Endometrial microvascular endothelial cells (primary cell): ENCODE measurements around the gene RNU5B-1. TPM values are rescaled to one million over a fixed set of nuclear protein-coding genes. Genes with fewer than 3 reads are reported as not detected.
"Not testable (repeated sequence)": the region's sequence is repeated elsewhere in the genome, so short reads cannot be mapped to it uniquely, and the experiment has no call there.

Source experiments
- in situ Hi-C: cut with HindIII; loops from 2 replicates; pipeline ENCODE4 v1.10.0; 2017; ENCODE audit warnings: low sequenced_read_pairs, low pct_unique_long_range_greater_than_20kb; ENCODE audit errors: inconsistent ontology term
- total RNA-seq: library from RNA; depleted of rRNA; stranded (reverse); fragments of >200 nt; gene quantifications from one replicate; pipeline ENCODE4 v1.2.3, GENCODE V29; 2015; ENCODE audit errors: inconsistent ontology term

The RNU5B-1 gene
- total RNA-seq, result not detected

- in situ Hi-C loops, result no loop called here
Observed at GRCh38 chr15:65304381-65305149, at the start of gene RNU5B-1. Gene RNU5B-1, plus strand, starts transcription at chr15:65304677.

GRCh38 chr15:65254758-65255157 lies 49.7 kb upstream of the RNU5B-1 start:
- in situ Hi-C loops, result no loop called here

- in situ Hi-C loops, result no loop called here
Observed at GRCh38 chr15:65255486-65256140, 48.9 kb upstream of the RNU5B-1 start.

GRCh38 chr15:65258375-65259262 lies 45.9 kb upstream of the RNU5B-1 start:
- in situ Hi-C loops, result no loop called here

GRCh38 chr15:65259367-65259797 lies 45.1 kb upstream of the RNU5B-1 start:
- in situ Hi-C loops, result no loop called here

GRCh38 chr15:65260968-65261367 lies 43.5 kb upstream of the RNU5B-1 start:
- in situ Hi-C loops, result no loop called here

- in situ Hi-C loops, result no loop called here
Observed at GRCh38 chr15:65263313-65263712, 41.2 kb upstream of the RNU5B-1 start.

- in situ Hi-C loops, result no loop called here
Observed at GRCh38 chr15:65264863-65265430, 39.5 kb upstream of the RNU5B-1 start.

- in situ Hi-C loops, result no loop called here
Observed at GRCh38 chr15:65266469-65266868, 38.0 kb upstream of the RNU5B-1 start.

GRCh38 chr15:65268411-65268810 lies 36.1 kb upstream of the RNU5B-1 start:
- in situ Hi-C loops, result no loop called here

GRCh38 chr15:65270811-65271545 lies 33.5 kb upstream of the RNU5B-1 start:
- in situ Hi-C loops, result not testable (repeated sequence)

GRCh38 chr15:65275104-65275727 lies 29.3 kb upstream of the RNU5B-1 start:
- in situ Hi-C loops, result no loop called here

GRCh38 chr15:65275728-65276126 lies 28.8 kb upstream of the RNU5B-1 start:
- in situ Hi-C loops, result no loop called here

GRCh38 chr15:65277015-65277414 lies 27.5 kb upstream of the RNU5B-1 start:
- in situ Hi-C loops, result no loop called here

GRCh38 chr15:65278480-65278879 lies 26.0 kb upstream of the RNU5B-1 start:
- in situ Hi-C loops, result no loop called here

- in situ Hi-C loops, result no loop called here
Observed at GRCh38 chr15:65285291-65286068, 19.0 kb upstream of the RNU5B-1 start.

- in situ Hi-C loops, result no loop called here
Observed at GRCh38 chr15:65286069-65286703, 18.3 kb upstream of the RNU5B-1 start.
